OCI-LY7 (cell line): ENCODE measurements around the gene GALNT11.

Source experiments
- CTCF ChIP-seq: fragments of 200-600 bp; sonication (generic); conservative IDR thresholded peaks from 2 replicates; pipeline ENCODE4 v1.5.1; 2014; ENCODE audit warnings: mild to moderate bottlenecking, antibody characterized with exemption, low read length, moderate library complexity, mixed read lengths
- EZH2phosphoT487 ChIP-seq: fragments of 200-600 bp; sonication (generic); IDR thresholded peaks from 2 replicates; pipeline ENCODE4 v1.6.1; 2018; ENCODE audit warnings: low read depth, borderline replicate concordance, mild to moderate bottlenecking, mixed run types, antibody characterized with exemption, low read length, moderate library complexity, mixed read lengths

- TF ChIP-seq CTCF (no peak), EZH2phosphoT487 (no peak)
Observed at GRCh38 chr7:152131981-152132494, 106.6 kb downstream of the GALNT11 start.
